Kidney glomerular epithelial cell (primary cell): ENCODE results near the gene GOLGA8B.
"Not testable (repeated sequence)": the region's sequence is repeated elsewhere in the genome, so short reads cannot be mapped to it uniquely, and the experiment has no call there.

Experiments used
- DNase-seq: peaks from one replicate; lab custom pipeline; 2025; lab: John Stamatoyannopoulos, UW

GOLGA8B gene

DNA sequence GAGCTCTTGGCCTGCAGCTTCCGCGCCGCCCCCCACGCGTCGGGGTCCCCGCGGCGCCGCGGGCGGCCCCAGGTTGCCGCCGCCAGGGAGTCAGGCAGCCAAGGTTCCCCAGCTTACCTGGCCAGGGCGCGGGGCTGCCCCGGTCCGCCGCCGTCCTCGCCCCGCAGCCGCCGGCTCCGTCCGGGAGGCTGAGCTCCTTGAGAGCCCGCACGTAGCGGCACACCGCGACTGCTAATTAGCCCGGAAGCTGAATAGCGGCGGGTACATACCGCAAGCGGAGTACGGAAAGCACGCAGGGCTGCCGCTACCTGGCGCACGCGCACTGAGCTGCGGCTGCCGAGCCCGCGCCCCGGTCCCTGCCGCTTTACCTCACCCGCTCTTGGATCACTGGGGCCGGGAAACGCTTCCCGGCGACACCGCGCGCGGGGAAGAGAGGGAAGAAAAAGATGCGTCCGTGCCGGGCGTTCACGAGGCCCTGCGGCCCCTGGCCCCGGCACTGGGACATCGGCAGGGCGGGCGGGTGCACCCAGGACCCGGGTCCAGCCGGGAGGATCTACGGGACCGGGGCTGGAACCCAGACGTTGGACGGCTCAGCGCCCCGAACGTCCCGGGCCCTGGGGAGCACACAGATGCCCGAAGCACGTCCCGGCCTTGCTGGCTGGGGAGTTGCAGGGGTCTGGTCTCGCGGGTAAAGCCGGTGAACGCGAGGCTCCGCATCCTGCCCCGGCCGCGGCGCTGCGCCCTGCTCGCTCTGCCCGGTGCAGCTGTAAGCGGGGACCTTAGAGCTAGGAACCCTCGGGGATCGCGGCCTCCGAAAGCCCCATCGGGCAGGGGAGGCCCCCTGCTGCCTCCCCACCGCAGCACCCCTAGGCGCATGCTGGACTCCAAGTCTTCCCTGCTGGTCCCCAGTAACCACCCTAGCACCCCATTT is at the start of gene GOLGA8B:
Gene GOLGA8B, minus strand, starts transcription at position 253 of the 931 bp plus-strand sequence. CDS start 47,739 bp downstream, outside the sequence.
- peak; percentile 36 for DNase-seq

GRCh38 chr15:34633165-34633564 is 49.7 kb upstream of the GOLGA8B start:
- not testable (repeated sequence) for DNase-seq

- no peak for DNase-seq
These were observed 45.2 kb upstream of the GOLGA8B start for GRCh38 chr15:34628577-34629152.

GRCh38 chr15:34625007-34625406 is 41.6 kb upstream of the GOLGA8B start:
- no peak for DNase-seq

- DNase-seq, result peak; percentile 1
These were observed 38.2 kb upstream of the GOLGA8B start for GRCh38 chr15:34621675-34622074.

DNA sequence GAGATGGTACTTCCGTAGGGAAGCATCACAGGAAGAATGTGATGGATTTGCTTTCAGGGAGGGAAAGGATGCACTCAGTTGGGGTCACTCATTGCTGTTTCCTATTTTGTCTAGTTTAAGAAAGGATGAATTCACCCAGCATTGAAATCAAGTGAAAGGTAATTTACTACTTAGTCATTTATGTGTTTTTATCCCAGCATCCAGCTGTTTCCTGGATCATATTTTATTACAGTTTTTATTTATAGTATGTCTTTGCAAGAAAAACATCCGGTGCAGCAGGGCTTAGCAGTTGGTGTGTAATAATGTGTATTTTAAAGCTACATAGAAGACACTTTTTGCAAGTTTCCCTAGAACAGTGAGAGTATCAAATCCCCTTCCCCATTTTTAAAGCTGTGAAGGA is 37.4 kb upstream of the GOLGA8B start:
- DNase-seq, result no peak

- no peak for DNase-seq
These were observed 36.7 kb upstream of the GOLGA8B start for GRCh38 chr15:34620142-34620541.

DNA sequence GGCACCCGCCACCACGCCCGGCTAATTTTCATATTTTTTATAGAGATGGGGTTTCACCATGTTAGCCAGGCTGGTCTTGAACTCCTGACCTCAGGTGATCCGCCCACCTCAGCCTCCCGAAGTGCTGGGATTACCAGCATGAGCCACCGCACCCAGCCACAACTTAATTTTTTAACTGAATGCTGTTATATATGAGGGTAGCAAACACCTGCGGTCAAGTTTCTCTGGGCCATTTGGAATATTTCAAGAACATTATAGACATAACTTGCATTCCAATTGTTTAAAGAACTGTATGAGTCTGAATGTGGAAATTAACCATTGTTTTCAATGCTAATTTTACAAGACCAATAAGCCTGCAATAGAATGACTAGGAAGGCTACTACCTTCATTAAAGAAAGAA is 35.7 kb upstream of the GOLGA8B start:
- DNase-seq, result no peak

DNA sequence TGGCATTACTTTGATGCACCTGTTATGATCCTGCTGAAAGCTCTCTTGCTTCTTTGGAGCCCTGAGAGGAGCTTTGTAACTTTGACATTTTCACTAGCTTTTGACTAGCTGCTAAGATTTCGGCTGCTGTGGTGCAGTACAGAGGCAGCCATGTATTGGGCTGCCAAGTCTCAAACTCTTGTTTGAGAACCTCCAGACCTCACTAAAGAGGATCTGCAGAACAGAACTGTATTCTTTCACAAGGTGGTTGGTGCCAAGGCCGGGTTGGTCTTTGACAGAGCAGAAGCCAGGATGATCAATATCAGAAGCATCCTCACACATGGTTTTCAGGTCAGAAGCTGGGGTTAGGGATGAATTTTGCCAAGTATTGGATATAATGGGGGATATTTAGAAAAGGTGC is 34.6 kb upstream of the GOLGA8B start:
- no peak for DNase-seq

DNA sequence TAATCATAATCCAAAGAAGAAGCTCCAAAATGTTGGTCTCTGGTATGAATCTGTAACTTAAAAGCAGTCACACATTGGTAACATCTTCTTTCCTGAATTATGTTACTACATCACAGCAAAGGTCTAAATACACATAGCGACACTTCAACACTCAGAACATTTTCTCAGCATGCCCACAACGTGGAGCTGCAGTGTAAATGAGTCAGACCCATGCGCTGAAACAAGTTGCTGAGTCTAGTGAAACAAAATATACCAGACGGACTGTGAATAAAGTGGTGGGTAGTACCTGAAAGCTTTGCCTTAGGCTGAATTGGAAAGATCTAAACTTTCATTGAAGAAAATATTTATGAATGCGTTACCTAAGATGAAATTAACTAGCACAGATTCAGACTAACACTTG is 33.2 kb upstream of the GOLGA8B start:
- peak; percentile 39 for DNase-seq

DNA sequence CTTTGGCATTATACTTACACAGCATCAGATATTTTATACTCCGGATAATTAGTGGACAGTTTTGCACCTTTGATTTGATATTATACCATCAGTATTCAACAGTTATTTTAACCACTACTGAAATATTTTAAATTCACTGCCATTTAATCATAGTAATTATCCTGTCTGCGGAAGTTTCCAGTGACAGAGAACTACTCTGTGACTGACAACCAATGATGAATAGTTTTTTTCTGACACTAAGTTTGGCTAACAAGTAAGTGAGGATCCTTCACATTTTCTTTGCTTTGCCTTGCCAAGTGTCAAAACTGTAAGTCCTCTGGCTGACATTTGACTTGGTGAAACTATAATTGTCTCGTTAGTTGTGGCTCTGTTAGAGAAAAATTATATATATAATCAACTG is 30.5 kb upstream of the GOLGA8B start:
- no peak for DNase-seq

DNA sequence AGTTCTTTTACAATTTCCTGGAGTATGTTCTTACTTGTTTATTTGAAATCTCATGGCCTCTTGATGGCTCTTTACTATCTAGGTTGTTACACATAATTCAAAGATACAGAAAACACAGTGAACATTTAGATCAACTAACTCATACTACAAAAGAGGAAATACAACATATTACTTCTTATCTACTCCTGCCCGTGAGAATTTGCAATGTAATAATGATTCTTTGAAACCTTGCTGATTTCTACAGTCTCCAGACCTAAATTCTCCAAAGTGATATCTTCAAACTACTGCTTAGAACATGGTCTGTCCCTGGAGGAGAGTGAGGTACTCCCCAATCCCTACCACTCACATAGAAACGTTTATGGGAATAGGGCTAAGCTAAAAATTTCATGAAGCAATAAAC is 29.9 kb upstream of the GOLGA8B start:
- DNase-seq, result no peak

DNA sequence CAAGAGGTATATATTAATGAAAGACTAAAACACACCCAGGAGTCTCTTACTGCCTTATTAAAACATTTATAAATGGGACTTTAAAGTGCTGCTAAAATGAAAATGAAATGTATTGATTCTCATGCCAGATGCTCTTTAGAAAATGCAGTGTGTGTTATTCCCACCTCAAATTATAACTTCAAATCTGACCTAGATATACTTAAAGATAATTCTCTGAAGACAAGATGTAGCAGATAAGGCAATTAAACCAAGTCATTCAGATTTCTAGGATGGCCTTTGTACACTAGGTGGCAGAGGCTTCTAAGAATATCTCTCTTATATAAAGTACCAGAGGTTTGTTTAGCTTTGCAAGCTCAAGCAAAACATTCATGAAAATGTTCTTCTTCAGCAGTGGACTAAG is 26.9 kb upstream of the GOLGA8B start:
- DNase-seq, result peak; percentile 1

GRCh38 chr15:34609102-34610057 is 25.9 kb upstream of the GOLGA8B start:
- DNase-seq, result no peak

DNA sequence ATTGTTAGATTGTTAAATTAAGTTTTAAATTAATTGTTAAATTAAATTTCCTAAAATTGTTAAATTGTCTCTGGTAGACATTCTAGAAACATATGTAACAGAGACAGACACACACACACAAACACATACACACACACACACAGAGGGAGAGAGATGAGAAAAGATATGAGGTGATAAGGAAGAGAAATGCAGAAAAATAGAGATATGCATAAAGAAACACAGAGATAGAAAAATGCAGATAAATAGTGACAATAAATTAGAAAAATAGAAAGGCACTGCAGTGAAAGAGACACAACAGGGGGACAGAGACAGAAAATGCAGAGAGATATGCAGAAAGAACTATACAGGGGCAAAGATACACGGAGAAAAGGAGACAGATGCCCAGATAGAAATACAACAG is 25.1 kb upstream of the GOLGA8B start:
- no peak for DNase-seq

DNA sequence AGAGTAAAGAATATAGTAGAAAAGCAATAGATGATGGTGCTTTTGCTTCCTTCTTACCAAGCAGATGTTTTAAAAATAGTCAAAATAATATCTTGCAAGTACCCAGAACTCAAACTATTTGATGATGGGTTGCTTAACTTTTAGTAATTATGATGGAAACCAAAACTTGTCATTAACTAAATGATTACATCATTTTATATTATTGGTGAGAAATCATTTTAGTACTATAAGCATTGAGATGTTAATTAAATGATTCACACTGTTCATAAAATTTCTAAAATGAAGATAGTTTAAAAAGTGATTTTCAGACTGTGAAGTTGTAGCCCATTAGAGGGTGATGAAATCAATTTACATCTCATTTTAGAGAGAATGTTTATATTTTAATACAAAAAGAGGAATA is 24.4 kb upstream of the GOLGA8B start:
- DNase-seq, result no peak

- no peak for DNase-seq
These were observed 23.1 kb upstream of the GOLGA8B start for GRCh38 chr15:34606545-34606944.

DNA sequence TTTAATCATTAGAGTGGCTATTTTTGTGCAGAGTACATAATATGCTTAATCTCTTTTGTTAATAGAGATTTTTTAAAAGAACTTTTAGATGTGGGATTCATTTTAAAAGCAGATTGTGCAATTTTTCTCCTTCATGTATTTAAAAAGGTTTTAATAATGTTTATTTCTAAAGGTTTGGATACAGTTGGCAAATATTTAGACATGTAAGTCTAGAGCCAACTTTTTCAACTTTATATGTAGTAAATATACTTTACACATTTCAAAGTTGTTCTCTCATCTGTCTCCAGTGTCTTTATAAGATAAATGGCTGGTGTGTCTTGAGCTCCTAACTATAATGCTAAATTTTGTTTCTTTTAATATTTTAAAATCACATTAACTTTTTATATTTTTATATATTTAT is 22.7 kb upstream of the GOLGA8B start:
- no peak for DNase-seq

DNA sequence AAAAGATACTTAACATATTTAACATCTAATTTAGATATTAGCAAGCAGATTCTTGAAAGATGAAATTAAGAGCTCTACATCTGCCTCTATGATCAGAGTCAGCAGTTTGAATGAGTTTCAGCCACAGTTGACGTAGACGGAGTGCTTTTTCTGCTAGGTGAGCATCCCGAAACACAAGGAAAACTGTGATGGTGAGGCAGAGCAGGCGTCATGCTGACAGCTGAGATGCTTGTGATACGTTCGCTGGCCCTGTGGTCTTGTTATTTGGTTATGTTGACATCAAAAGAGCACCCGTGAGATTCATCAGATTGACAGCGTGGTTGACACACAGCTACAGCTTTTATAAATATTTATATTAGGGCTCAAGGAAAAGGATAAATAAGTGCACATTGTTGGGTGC is 19.6 kb upstream of the GOLGA8B start:
- DNase-seq, result no peak

DNA sequence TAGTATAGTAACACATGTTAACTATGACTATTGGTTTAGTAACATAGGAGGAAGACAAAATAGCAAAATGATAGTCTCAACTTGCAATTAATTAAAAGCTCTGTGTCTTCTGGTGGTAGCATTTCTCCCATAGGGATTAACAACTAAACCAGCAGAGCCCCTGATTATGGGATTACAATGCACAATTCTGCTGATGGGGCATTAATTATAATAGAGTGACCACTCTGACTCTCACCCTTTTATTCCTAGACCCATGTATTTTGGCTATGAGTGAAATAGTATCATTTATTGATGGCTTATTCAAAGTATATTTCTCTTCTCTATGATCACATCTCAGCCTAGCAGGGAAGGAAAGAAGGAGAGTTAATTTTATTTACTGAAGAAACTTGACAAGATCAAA is 17.5 kb upstream of the GOLGA8B start:
- DNase-seq, result no peak

DNA sequence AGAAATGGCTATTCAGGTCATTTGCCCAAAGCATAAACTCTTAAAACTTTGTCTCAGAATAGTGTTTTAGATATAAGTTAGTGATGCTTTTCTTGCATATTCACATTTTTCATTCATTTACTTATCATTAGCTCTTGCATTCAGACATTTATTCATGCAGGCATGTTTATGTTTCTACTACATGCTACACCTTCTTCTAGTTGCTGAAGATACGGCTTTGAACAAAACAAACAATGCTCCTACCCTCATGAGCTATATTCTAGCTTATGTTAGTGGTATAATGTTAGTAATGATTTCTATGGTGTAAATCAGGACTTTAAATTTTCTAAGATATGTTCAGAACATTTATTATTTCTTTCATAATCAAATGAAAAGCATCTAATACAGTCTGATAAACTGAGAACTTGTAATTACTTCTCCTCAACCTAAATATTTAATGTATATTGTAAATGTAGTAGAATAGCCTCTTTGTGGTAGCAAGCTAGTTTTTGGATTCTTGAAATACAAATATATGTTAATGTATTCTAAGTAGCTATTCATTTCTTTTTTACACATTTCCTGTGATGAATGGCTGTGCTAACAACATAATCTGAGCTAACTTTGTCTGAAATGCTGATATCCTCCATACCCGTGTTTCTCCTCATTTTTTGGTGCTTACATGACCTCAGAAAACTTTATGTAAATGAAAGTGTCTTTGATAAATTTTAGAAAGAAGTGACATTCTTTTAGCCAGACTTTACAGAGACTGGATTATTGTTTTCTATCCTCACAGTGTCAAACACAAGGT is 15.5 kb upstream of the GOLGA8B start:
- DNase-seq, result no peak

DNA sequence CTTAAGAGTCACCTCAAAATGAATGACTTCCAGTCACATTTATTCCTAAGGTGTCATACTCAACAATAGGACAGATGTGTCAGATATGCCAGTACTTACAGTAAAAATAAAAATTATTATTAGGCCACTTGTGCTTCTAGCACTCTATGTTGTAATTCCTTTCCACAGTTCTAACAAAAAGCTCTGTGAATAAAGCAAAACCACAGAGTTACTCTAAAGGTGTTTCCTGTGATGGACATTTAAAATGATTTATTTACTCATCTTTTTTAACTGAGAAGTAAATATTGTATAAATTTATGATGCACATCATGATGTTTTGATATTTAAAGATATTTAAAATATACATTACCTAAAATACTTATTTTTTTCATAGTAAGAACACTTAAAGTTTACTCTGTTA is 13.9 kb upstream of the GOLGA8B start:
- DNase-seq, result no peak
